K562 (cell line): ENCODE data around the gene CRY2. TPM values are rescaled to one million over a fixed set of nuclear protein-coding genes. Genes with fewer than 3 reads are reported as not detected.

ENCODE experiments used
- ATF7 ChIP-seq: fragments of 450-650 bp; IDR thresholded peaks from 2 replicates; pipeline ENCODE4 v1.7.1; 2014; ENCODE audit warnings: mild to moderate bottlenecking, moderate library complexity
- DPF2 ChIP-seq: fragments of 450-650 bp; IDR thresholded peaks from 2 replicates; pipeline ENCODE4 v1.6.1; 2016
- FOXJ2 ChIP-seq: fragments of 200-800 bp; sonication (Bioruptor generic); IDR thresholded peaks from 2 replicates; pipeline ENCODE4 v1.6.1; 2016; ENCODE audit warnings: missing genetic modification characterization, missing compliant biosample characterization
- HLTF ChIP-seq: fragments of 450-650 bp; IDR thresholded peaks from 2 replicates; pipeline ENCODE4 v1.6.1; 2016
- ILK ChIP-seq: fragments of 450-650 bp; IDR thresholded peaks from 2 replicates; pipeline ENCODE4 v1.6.1; 2016; ENCODE audit warnings: missing genetic modification characterization, low read depth, mild to moderate bottlenecking, missing compliant biosample characterization, moderate library complexity, borderline replicate concordance
- LARP7 ChIP-seq: fragments of 450-650 bp; IDR thresholded peaks from 2 replicates; pipeline ENCODE4 v1.6.1; 2016
- MYNN ChIP-seq, 2 experiments: sonication (generic); formaldehyde crosslinking in 1 of 2; IDR thresholded peaks; 2 replicates each; pipeline versions ENCODE4 v1.5.0 to v1.6.1; 2016 to 2020; ENCODE audit warnings: antibody characterized with exemption in 1 of 2, missing genetic modification reagents in 1 of 2
- NFXL1 ChIP-seq: fragments of 450-650 bp; formaldehyde crosslinking; IDR thresholded peaks from 2 replicates; pipeline ENCODE4 v1.4.0; 2021; ENCODE audit warnings: mild to moderate bottlenecking
- SAFB2 ChIP-seq: fragments of 200-400 bp; formaldehyde crosslinking; IDR thresholded peaks from 2 replicates; pipeline ENCODE4 v1.6.1; 2018; ENCODE audit warnings: borderline replicate concordance, low read length, low read depth, moderate library complexity; ENCODE audit not compliant: severe bottlenecking
- SAP30 ChIP-seq: fragments of 200-600 bp; sonication (generic); IDR thresholded peaks from 2 replicates; pipeline ENCODE4 v1.6.1; 2012; ENCODE audit warnings: borderline replicate concordance, low read depth, mild to moderate bottlenecking, moderate library complexity, low read length, control low read depth, inconsistent platforms; ENCODE audit not compliant: insufficient read depth, poor library complexity, severe bottlenecking
- ZNF143 ChIP-seq: sonication (generic); formaldehyde crosslinking; IDR thresholded peaks from 2 replicates; pipeline ENCODE4 v1.9.0; 2022; ENCODE audit warnings: mild to moderate bottlenecking, missing genetic modification reagents
- ZNF764 ChIP-seq: fragments of 250-450 bp; sonication (Bioruptor Pico); IDR thresholded peaks from 2 replicates; pipeline ENCODE4 v1.4.0; 2020; ENCODE audit warnings: low read depth, mild to moderate bottlenecking, moderate library complexity
- ZNF79 ChIP-seq: fragments of 250-450 bp; sonication (Bioruptor Pico); IDR thresholded peaks from 2 replicates; pipeline ENCODE4 v1.4.0; 2020; ENCODE audit warnings: low read depth, mild to moderate bottlenecking, moderate library complexity
- polyA plus RNA-seq, 8 experiments: library from polyadenylated mRNA; depleted of rRNA in 4 of 8; stranded (reverse) in 5 of 8; unstranded in 3 of 8; fragments of >200 nt; fragmentation: Nextera tagmentation in 2 of 8; fragmentation: Illumina TruSeq in 1 of 8; extraction: Ambion mirVana in 2 of 8; extraction: Trizol in 1 of 8; gene quantifications; 2 replicates each; pipeline versions ENCODE4 v1.2.1 to v1.2.3, GENCODE V29; 2011 to 2014; ENCODE audit warnings: inconsistent platforms in 1 of 8, missing spikeins in 1 of 8
- total RNA-seq, 7 experiments: library from RNA; depleted of rRNA in 6 of 7; stranded (reverse); fragments of >200 nt in 6 of 7; fragmentation: Illumina TruSeq in 2 of 7; extraction: Trizol in 2 of 7; gene quantifications; 2 replicates each; pipeline versions ENCODE4 v1.2.1 to v1.2.3, GENCODE V29; 2011 to 2021; ENCODE audit warnings: low replicate concordance in 1 of 7
- TF ChIP-seq, protein P1 (sequence below): fragments of 250-450 bp; sonication (Bioruptor Pico); IDR thresholded peaks from 2 replicates; pipeline ENCODE4 v1.5.0; 2022; ENCODE audit warnings: mild to moderate bottlenecking
- TF ChIP-seq, protein P2 (sequence below): sonication (generic); formaldehyde crosslinking; IDR thresholded peaks from 2 replicates; pipeline ENCODE4 v1.9.0; 2022; ENCODE audit warnings: mild to moderate bottlenecking, missing genetic modification reagents
- TF ChIP-seq, protein P3 (sequence below): fragments of 450-650 bp; IDR thresholded peaks from 2 replicates; pipeline ENCODE4 v1.6.1; 2016; ENCODE audit warnings: low read depth, mild to moderate bottlenecking, moderate library complexity
- TF ChIP-seq, protein P4 (sequence below), 2 experiments: IDR thresholded peaks; 2 replicates each; pipeline ENCODE4 v1.6.1; 2011; ENCODE audit warnings: borderline replicate concordance in 1 of 2, control low read depth in 1 of 2, low read depth in 1 of 2, low read length in 1 of 2, mild to moderate bottlenecking in 1 of 2, mixed read lengths in 1 of 2, moderate library complexity in 1 of 2; ENCODE audit not compliant: insufficient read depth in 1 of 2, insufficient read length in 1 of 2, poor library complexity in 1 of 2, severe bottlenecking in 1 of 2; ENCODE audit errors: extremely low read depth in 1 of 2
- TF ChIP-seq, protein P5 (sequence below): sonication (generic); formaldehyde crosslinking; IDR thresholded peaks from 2 replicates; pipeline ENCODE4 v1.8.0; 2023; ENCODE audit warnings: missing genetic modification reagents, mild to moderate bottlenecking, borderline replicate concordance

Gene CRY2
- total and polyA plus RNA-seq, 9 of the 15 experiments (the other 6 are each of a cell fraction or from before 2014, with no cell fraction given), result 2.3 to 23.9 (median 14.8) TPM

DNA sequence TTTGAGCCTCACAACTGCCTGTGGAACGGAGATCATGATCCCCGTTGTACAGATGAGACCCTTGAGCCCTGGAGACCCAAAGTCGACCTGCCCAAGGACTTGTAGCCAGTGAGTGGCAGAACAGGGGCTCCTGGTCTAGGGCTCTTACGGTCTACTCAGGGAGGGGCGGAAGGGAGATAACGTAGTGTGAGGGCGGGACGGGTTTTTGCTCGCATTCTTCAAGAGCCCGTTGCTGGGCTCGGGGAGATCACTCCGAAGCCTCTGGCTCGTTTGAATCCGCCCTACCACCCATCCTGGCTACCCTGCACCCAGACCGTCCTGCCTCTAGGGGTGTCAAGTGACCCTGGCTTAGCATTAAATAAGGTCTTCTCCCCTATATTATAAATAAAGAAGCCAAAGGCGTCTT lies 639 bp downstream of the CRY2 start (continued):
- TF ChIP-seq, protein P1, sequence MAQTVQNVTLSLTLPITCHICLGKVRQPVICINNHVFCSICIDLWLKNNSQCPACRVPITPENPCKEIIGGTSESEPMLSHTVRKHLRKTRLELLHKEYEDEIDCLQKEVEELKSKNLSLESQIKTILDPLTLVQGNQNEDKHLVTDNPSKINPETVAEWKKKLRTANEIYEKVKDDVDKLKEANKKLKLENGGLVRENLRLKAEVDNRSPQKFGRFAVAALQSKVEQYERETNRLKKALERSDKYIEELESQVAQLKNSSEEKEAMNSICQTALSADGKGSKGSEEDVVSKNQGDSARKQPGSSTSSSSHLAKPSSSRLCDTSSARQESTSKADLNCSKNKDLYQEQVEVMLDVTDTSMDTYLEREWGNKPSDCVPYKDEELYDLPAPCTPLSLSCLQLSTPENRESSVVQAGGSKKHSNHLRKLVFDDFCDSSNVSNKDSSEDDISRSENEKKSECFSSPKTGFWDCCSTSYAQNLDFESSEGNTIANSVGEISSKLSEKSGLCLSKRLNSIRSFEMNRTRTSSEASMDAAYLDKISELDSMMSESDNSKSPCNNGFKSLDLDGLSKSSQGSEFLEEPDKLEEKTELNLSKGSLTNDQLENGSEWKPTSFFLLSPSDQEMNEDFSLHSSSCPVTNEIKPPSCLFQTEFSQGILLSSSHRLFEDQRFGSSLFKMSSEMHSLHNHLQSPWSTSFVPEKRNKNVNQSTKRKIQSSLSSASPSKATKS (CRISPR knock-in tag), result no peak
- no peak for TF ChIP-seq MYNN (IDR thresholded peaks at IDR 0.05)
- TF ChIP-seq MYNN (CRISPR knock-in tag; IDR thresholded peaks at IDR 0.05), result no peak
- TF ChIP-seq, protein P2, sequence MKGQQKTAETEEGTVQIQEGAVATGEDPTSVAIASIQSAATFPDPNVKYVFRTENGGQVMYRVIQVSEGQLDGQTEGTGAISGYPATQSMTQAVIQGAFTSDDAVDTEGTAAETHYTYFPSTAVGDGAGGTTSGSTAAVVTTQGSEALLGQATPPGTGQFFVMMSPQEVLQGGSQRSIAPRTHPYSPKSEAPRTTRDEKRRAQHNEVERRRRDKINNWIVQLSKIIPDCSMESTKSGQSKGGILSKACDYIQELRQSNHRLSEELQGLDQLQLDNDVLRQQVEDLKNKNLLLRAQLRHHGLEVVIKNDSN (CRISPR knock-in tag), result no peak
- no peak for TF ChIP-seq SAP30
- TF ChIP-seq ATF7, result no peak
- TF ChIP-seq, protein P3, sequence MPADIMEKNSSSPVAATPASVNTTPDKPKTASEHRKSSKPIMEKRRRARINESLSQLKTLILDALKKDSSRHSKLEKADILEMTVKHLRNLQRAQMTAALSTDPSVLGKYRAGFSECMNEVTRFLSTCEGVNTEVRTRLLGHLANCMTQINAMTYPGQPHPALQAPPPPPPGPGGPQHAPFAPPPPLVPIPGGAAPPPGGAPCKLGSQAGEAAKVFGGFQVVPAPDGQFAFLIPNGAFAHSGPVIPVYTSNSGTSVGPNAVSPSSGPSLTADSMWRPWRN, result no peak
- no peak for TF ChIP-seq SAFB2
- no peak for TF ChIP-seq LARP7
- TF ChIP-seq DPF2, result peak; percentile 44; the same call in 1 of the 2 replicates
- TF ChIP-seq, protein P4, sequence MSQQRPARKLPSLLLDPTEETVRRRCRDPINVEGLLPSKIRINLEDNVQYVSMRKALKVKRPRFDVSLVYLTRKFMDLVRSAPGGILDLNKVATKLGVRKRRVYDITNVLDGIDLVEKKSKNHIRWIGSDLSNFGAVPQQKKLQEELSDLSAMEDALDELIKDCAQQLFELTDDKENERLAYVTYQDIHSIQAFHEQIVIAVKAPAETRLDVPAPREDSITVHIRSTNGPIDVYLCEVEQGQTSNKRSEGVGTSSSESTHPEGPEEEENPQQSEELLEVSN (IDR thresholded peaks at IDR 0.05; ENCODE audit: borderline replicate concordance in 1 of 2, extremely low read depth in 1 of 2, insufficient read depth in 1 of 2, insufficient read length in 1 of 2, low read depth in 1 of 2, low read length in 1 of 2, poor library complexity in 1 of 2, severe bottlenecking in 1 of 2), result peak in 1 of 2 experiments; percentile 59
- TF ChIP-seq FOXJ2 (tag), result no peak
- TF ChIP-seq ZNF143 (CRISPR knock-in tag), result no peak
- no peak for TF ChIP-seq ILK (tag)
- TF ChIP-seq, protein P5, sequence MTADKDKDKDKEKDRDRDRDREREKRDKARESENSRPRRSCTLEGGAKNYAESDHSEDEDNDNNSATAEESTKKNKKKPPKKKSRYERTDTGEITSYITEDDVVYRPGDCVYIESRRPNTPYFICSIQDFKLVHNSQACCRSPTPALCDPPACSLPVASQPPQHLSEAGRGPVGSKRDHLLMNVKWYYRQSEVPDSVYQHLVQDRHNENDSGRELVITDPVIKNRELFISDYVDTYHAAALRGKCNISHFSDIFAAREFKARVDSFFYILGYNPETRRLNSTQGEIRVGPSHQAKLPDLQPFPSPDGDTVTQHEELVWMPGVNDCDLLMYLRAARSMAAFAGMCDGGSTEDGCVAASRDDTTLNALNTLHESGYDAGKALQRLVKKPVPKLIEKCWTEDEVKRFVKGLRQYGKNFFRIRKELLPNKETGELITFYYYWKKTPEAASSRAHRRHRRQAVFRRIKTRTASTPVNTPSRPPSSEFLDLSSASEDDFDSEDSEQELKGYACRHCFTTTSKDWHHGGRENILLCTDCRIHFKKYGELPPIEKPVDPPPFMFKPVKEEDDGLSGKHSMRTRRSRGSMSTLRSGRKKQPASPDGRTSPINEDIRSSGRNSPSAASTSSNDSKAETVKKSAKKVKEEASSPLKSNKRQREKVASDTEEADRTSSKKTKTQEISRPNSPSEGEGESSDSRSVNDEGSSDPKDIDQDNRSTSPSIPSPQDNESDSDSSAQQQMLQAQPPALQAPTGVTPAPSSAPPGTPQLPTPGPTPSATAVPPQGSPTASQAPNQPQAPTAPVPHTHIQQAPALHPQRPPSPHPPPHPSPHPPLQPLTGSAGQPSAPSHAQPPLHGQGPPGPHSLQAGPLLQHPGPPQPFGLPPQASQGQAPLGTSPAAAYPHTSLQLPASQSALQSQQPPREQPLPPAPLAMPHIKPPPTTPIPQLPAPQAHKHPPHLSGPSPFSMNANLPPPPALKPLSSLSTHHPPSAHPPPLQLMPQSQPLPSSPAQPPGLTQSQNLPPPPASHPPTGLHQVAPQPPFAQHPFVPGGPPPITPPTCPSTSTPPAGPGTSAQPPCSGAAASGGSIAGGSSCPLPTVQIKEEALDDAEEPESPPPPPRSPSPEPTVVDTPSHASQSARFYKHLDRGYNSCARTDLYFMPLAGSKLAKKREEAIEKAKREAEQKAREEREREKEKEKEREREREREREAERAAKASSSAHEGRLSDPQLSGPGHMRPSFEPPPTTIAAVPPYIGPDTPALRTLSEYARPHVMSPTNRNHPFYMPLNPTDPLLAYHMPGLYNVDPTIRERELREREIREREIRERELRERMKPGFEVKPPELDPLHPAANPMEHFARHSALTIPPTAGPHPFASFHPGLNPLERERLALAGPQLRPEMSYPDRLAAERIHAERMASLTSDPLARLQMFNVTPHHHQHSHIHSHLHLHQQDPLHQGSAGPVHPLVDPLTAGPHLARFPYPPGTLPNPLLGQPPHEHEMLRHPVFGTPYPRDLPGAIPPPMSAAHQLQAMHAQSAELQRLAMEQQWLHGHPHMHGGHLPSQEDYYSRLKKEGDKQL (CRISPR knock-in tag), result no peak
- no peak for TF ChIP-seq ZNF764 (CRISPR knock-in tag)
- no peak for TF ChIP-seq NFXL1 (CRISPR knock-in tag)
- TF ChIP-seq HLTF, result no peak
- TF ChIP-seq ZNF79 (CRISPR knock-in tag), result no peak
